HG03432 (cell line): ENCODE data around the gene FAM83E.
"Not testable (repeated sequence)": the region's sequence is repeated elsewhere in the genome, so short reads cannot be mapped to it uniquely, and the experiment has no call there.

ENCODE experiments used
- ATAC-seq: cut with Tn5 transposase; IDR thresholded peaks from one replicate; pipeline ENCODE4 v1.9.1; 2021; ENCODE audit warnings: mild to moderate bottlenecking, moderate library complexity; ENCODE audit not compliant: unreplicated experiment

Gene FAM83E

GRCh38 chr19:48578891-48579290 is 36.0 kb downstream of the FAM83E start:
- no peak for ATAC-seq

- ATAC-seq, result not testable (repeated sequence)
Observed at GRCh38 chr19:48577908-48578307, 37.0 kb downstream of the FAM83E start.

DNA sequence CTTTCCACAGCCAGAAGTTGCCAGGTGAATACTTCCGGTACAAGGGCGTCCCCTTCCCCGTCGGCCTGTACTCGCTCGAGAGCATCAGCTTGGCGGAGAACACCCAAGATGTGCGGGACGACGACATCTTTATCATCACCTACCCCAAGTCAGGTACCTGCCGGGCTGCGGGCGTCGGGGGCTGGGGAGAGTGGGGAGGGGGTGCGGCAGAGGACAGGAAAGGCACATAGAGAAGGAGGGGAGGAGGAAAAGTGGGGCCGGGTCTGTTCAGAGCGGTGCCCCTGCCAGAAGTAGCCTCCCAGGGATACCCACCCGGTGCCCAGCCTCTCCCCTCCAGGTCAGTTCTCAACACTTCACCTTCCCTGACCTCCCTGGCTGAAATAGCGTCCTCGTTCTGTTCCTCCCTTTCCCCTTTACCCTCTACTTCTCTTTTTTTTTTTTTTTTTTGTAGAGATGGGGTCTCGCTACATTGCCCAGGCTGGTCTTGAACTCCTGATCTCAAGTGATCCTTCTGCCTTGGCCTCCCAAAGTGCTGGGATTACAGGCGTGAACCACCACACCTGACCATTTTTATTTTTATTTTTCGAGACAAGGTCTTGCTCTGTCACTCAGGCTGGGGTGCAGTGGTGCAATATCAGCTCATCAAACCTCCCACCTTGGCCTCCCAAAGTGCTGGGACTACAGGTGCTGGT is 38.8 kb downstream of the FAM83E start:
- no peak for ATAC-seq

DNA sequence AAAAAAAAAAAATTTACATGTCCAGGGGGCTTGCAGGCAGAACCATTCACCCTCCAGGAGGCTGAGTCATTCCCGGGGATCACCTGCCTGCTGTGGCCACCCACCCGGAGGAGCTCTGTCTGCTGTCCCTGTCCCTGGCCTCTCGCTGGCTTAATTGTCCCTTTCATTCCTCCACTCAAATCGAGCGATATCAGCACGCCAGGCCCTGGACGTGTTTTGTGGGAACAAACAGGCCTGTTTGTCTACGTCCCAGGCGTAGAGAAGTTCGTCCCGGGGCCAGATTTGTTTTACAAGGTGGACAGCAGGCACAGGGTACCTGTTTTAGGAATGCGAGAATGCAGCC is 41.7 kb downstream of the FAM83E start:
- ATAC-seq, result no peak

GRCh38 chr19:48571378-48572162 is 43.3 kb downstream of the FAM83E start:
- ATAC-seq, result no peak

DNA sequence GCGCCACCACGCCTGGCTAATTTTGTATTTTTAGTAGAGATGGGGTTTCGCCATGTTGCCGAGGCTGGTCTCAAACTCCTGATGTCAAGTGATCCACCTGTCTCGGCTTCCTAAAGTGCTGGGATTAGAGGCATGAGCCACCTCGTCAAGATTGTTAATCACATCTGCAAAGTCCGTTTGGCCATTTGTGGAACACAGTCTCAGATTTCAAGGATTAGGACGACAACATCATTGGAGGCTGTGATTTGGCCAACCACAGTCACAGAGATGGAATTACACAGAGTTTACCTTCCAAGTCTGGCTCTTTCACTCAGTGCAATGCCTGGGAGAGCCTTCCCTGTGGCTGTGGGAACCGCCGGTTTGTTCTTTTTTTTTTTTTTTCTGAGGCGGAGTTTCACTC is 45.1 kb downstream of the FAM83E start:
- no peak for ATAC-seq

GRCh38 chr19:48568345-48568886 is 46.5 kb downstream of the FAM83E start:
- no peak for ATAC-seq

DNA sequence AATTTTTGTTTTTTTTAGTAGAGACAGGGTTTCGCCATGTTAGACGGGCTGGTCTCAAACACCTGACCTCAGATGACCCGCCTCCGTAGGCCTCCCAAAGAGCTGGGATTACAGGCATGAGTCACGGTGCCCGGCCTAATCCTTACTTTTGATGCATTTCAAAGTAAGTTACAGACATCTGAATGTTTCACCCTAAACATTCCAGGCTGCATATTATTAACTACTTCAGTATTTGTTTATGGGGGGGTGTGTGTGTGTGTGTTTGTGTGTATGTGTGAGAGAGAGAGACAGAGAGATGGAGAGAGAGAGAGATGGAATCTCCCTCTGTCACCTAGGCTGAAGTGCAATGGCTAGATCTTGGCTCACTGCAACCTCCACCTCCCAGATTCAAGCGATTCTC is 49.8 kb downstream of the FAM83E start:
- no peak for ATAC-seq
